ENCODE measurements around the gene AMDHD1.

AMDHD1 gene

GRCh38 chr12:95943330-95943842 is at the start of gene AMDHD1:
Gene AMDHD1, plus strand, starts transcription at chr12:95943331. Its CDS starts 68 bp downstream, at chr12:95943399.
- FAIRE-seq: no peak

- FAIRE-seq: no peak
Measured at GRCh38 chr12:95896846-95897245, 46.3 kb upstream of the AMDHD1 start.

- FAIRE-seq: no peak
Measured at GRCh38 chr12:95898081-95898480, 45.0 kb upstream of the AMDHD1 start.

- FAIRE-seq: no peak
Measured at GRCh38 chr12:95908573-95908972, 34.6 kb upstream of the AMDHD1 start.

- FAIRE-seq: no peak
Measured at GRCh38 chr12:95909871-95910270, 33.3 kb upstream of the AMDHD1 start.

- peak; percentile 80 for FAIRE-seq
Measured at GRCh38 chr12:95918194-95918993, 24.7 kb upstream of the AMDHD1 start.

- no peak for FAIRE-seq
Measured at GRCh38 chr12:95919110-95919509, 24.0 kb upstream of the AMDHD1 start.

GRCh38 chr12:95922231-95922630 is 20.9 kb upstream of the AMDHD1 start:
- no peak for FAIRE-seq

- no peak for FAIRE-seq
Measured at GRCh38 chr12:95940514-95940913, 2.6 kb upstream of the AMDHD1 start.

- no peak for FAIRE-seq
Measured at GRCh38 chr12:95942101-95942523, 1.0 kb upstream of the AMDHD1 start.

GRCh38 chr12:95942524-95943329 is 404 bp upstream of the AMDHD1 start, which contains the start of gene CCDC38:
Gene CCDC38, minus strand, starts transcription at chr12:95942614. Its CDS starts 6,105 bp downstream, at chr12:95936509.
- no peak for FAIRE-seq

GRCh38 chr12:95944108-95944704 is 1.1 kb downstream of the AMDHD1 start:
- no peak for FAIRE-seq

GRCh38 chr12:95949477-95950206 is 6.5 kb downstream of the AMDHD1 start:
- no peak for FAIRE-seq

- FAIRE-seq: no peak
Measured at GRCh38 chr12:95951515-95951914, 8.4 kb downstream of the AMDHD1 start.

- FAIRE-seq: no peak
Measured at GRCh38 chr12:95953000-95953399, 9.9 kb downstream of the AMDHD1 start.

GRCh38 chr12:95955549-95956159 is 12.5 kb downstream of the AMDHD1 start:
- FAIRE-seq: no peak

- FAIRE-seq: no peak
Measured at GRCh38 chr12:95956557-95957145, 13.5 kb downstream of the AMDHD1 start.

- FAIRE-seq: no peak
Measured at GRCh38 chr12:95959107-95959506, 16.0 kb downstream of the AMDHD1 start.

GRCh38 chr12:95960241-95960640 is 17.1 kb downstream of the AMDHD1 start:
- no peak for FAIRE-seq

- no peak for FAIRE-seq
Measured at GRCh38 chr12:95962222-95962621, 19.1 kb downstream of the AMDHD1 start.

- no peak for FAIRE-seq
Measured at GRCh38 chr12:95963096-95963495, 20.0 kb downstream of the AMDHD1 start.

All from islet of Langerhans (tissue), 1 donor.